ENCODE measurements around the gene RGS8.

DNA sequence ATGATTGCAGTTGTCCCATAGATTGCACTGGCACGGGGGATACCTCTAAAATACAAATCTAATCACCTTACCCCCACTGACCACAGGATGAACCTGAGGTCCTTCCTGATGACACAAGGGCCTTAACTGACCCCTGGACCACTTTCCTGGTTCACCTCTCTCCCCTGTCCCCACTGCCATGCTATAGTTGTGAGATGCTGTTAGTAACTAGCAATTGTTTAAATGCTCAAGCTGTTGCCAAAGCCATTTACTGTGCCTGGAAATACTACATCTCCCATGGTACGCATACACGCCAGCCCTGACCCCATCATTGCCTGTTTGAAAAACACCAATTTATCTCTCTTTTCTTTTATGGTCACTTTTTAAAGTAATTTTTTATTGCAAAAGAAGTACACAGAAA lies 29.1 kb upstream of the RGS8 start:
- TF ChIP-seq, protein P1, sequence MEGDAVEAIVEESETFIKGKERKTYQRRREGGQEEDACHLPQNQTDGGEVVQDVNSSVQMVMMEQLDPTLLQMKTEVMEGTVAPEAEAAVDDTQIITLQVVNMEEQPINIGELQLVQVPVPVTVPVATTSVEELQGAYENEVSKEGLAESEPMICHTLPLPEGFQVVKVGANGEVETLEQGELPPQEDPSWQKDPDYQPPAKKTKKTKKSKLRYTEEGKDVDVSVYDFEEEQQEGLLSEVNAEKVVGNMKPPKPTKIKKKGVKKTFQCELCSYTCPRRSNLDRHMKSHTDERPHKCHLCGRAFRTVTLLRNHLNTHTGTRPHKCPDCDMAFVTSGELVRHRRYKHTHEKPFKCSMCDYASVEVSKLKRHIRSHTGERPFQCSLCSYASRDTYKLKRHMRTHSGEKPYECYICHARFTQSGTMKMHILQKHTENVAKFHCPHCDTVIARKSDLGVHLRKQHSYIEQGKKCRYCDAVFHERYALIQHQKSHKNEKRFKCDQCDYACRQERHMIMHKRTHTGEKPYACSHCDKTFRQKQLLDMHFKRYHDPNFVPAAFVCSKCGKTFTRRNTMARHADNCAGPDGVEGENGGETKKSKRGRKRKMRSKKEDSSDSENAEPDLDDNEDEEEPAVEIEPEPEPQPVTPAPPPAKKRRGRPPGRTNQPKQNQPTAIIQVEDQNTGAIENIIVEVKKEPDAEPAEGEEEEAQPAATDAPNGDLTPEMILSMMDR (IDR thresholded peaks at IDR 0.05), result no peak
- TF ChIP-seq POLR2A (IDR thresholded peaks at IDR 0.05), result no peak

All from gastroesophageal sphincter (tissue), 3 donors.